Measurements from ENCODE around the gene TTLL11.
"Not testable (repeated sequence)": the region's sequence is repeated elsewhere in the genome, so short reads cannot be mapped to it uniquely, and the experiment has no call there.

Gene TTLL11

DNA sequence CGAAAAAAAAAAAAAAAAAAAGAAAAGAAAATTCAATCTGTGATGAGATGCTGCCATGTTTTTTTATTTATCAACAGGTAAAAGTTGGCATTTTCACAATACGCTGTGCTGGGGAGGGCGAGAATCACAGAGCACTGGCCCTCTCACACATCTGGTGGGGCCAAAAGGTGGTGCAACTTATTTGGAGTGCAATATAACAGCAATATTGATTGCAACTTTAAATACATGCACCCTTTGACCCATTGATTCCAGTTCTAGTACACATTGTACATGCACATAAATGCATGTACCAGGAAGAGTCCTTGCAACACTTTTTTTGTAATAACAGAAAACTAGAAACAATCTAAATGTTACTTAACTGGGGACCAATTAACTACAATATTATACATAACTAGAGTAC, 282.6 kb downstream of the TTLL11 start:
- in situ Hi-C loops (cut with HindIII; ENCODE audit: low sequenced_read_pairs) = no loop called here

DNA sequence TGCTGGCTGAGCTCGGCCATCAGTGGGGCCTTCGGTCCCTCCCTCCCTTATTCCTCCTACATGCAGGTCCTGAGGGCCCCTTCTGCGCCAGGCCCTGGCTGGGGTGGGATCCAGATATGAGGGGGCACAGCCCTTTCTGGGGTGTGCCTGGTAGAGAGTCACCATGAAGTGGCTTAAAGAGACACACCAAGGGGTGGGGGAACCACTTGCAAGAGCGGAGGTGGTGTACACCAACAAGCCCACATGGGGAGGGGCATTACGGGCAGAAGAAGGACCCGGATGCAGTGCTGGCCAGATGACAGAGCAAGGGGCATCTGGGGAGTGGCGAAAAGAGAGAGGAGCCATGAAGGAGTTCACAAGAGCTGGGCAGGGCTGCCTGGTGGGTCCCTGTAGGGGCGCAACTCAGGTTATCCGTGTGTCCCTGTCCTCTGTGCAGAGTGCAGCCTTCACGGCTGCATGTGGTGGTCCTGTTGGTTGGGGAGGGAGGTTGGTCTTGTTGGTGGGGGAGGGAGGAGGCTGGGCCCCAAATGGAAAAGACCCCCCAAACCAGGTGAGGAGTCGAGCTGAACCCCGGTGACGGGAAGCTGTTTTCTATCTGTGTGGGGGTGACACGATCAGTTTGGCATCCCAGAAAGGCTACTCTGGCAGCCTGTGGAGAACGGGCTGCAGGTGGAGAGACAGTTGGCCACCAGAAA, 283.6 kb downstream of the TTLL11 start:
- in situ Hi-C loops (cut with HindIII; ENCODE audit: low sequenced_read_pairs) = no loop called here

DNA sequence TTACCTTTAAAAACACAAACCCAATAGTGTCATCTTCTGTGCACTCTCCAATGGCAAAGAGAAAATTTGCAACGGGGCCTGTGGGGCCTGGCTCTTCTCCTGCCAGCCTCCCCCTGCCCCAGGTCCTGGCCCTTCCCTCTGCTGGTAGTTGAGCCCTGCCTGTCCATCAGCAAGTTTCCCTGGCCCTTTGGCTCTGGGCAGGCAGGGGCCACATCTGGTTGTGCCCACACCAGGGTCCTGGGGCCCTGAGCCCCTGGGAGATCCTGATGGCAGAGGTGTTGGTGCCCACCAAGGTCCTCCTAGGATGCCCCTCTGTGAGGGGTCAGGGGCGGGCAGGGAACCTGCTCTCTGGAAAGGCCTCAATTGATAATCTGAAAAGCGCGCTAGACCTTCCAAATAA, 284.3 kb downstream of the TTLL11 start:
- in situ Hi-C loops (cut with HindIII; ENCODE audit: low sequenced_read_pairs) = no loop called here

DNA sequence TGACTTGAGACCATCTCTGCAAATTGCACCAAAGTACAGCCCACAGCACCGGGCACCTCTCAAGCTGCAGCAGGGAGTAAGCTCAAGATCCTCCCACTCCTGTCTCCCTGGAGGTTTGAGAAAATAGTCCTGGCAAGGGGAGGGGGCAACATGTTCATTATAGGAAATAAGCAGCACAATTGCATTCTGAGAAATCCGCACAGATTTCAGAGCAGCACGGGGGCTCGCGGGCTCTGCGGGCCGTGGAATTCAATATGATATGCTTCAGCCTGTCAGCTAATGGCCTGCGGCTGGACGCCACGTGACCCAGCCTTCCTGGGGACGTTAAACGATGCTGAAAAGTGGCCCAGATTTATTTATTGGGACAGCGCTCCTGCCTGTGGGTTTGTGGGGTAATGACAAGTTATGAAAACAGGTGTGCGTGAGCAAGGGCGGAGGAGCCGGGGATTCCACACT, 285.3 kb downstream of the TTLL11 start:
- in situ Hi-C loops (cut with HindIII; ENCODE audit: low sequenced_read_pairs) = no loop called here

DNA sequence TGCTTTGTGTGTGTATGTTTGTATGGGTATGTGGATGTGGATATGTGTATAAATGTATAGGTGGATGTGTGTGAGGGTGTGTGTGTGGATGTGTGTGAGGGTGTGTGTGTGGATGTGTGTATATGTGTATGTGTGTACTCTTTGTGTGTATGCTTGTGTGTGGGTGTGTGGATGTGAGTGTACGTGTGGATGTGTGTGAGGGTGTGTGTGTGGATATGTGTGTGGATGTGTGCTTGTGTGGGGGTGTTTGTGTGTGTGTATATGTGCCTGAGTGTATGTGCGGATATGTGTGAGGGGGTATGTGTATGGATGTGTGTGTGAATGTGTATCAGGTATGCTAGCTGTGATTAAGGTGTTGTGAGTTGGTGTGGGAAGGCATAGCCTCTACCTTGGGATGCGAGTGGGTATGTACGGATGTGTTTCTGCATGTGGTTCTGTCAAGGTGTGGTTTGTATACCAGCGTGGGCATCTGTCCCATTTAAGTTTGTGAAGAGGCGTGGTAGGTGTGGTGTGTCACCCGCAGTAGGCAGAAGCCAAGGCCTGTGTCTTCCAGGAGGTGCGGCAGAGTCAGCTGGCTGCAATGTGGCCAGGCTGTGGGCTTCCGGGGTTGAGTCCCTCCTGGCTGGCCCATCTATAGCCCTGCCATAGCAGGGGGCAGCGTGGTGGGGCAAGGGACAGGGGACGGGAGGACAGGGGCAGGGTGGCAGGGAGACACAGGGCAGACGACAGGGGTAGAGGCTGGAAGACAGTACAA, 285.9 kb downstream of the TTLL11 start:
- in situ Hi-C loops (cut with HindIII; ENCODE audit: low sequenced_read_pairs) = no loop called here

DNA sequence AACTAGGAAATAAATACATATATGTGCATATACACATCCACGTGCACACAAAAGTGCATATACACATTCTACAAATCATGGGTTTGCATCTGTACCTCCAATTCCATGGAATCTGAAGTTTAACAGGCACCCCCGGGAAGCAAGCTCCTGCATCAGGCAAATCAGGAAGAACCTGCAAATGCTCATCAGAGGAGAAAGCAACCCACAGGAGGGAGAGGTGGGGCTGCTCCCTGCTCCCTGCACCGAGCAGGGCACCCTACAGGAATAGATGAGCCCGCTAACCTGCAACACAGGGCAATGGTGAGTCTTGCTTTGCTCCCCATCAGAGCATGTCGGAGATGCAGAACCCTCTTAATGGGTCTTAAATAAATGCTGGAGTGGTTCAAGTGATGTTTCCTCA, 290.4 kb downstream of the TTLL11 start:
- in situ Hi-C loops (cut with HindIII; ENCODE audit: low sequenced_read_pairs) = no loop called here

DNA sequence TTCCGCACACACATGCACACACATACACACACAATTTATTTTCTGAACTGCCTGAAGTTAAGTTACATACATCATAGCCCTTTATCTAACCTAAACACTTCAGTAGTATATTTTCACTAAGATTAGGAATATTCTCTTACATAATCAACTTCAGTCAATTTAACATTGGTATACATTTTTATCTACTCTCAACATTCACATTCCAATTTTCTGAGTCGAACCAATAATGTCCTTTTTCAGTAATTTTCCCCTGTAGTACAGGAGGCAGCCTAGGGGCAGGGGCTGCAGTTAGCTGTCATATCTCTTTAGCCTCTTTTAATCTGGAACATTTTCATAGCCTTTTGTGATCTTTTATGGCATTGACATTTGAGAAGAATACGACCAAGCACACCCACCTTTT, 291.5 kb downstream of the TTLL11 start:
- in situ Hi-C loops (cut with HindIII; ENCODE audit: low sequenced_read_pairs) = no loop called here

DNA sequence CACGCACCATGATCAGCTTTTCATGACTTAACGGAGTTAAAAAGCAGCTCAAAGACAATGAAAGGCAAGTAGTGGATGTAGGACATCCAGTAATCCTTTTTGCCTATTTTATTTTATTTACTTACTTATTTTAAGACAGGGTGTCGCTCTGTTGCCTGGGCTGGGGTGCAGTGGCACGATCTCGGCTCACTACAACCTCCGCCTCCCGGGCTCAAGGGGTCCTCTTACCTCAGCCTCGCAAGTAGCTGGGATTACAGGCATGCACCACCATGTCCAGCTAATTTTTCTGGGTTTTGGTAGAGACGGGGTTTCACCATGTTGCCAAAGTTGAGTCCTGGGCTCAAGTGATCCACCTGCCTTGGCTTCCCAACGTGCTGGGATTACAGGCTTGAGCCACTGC, 292.7 kb downstream of the TTLL11 start:
- in situ Hi-C loops (cut with HindIII; ENCODE audit: low sequenced_read_pairs) = no loop called here

DNA sequence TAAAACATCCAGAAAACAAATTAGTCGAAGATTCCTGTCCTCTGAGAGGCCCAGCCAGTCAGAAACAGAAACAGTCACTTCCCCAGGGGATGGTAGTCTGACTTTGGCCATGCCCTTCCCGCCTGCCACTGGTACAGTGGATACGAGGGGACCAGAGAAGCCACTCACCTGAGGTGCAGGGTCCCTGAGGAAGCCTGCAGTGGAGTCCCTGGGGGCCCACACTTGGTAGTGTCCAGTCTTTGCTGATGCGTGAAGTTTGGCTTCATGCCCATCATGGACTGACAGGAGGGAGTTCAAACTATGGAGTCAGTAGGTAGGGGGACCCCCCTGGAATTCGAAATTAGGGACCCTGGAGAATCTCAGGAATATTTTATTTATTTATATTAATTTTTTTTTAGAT, 294.2 kb downstream of the TTLL11 start:
- in situ Hi-C loops (cut with HindIII; ENCODE audit: low sequenced_read_pairs) = no loop called here

DNA sequence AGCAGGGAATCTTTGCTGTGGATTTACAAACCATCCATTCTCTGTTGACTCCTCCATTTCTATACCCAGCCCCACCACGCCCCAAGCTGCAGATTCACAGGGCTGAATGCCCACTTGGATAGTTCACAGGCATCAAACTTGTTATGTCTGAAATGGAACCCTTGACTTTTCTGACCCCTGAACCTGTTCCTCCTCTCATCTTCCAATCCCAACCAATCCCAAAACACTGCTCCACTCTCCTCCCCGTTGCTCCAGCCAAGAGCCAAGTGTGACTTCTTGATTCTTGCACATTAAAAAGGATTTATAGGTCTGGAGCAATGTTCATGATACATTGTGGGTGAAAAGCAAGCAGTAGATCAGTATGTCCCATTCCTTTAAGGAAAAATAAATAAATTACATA, 296.0 kb downstream of the TTLL11 start:
- in situ Hi-C loops (cut with HindIII; ENCODE audit: low sequenced_read_pairs) = no loop called here

DNA sequence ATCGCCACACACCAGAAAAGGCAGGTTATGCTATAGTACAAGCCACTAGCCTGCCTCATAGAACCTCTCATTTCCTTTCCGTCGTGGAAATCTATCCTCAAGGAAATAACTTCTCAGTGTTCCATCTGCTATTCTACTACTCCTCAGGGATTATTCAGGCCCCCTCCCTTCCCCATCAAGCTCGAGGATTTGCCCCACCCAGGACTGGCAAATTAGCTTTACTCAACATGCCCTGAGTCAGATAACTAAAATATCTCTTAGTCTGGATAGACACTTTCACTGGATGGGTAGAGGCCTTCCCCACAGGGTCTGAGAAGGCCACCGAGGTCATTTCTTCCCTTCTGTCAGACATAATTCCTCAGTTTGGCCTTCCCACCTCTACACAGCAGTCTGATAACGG, 298.8 kb downstream of the TTLL11 start:
- in situ Hi-C loops (cut with HindIII; ENCODE audit: low sequenced_read_pairs) = not testable (repeated sequence)

DNA sequence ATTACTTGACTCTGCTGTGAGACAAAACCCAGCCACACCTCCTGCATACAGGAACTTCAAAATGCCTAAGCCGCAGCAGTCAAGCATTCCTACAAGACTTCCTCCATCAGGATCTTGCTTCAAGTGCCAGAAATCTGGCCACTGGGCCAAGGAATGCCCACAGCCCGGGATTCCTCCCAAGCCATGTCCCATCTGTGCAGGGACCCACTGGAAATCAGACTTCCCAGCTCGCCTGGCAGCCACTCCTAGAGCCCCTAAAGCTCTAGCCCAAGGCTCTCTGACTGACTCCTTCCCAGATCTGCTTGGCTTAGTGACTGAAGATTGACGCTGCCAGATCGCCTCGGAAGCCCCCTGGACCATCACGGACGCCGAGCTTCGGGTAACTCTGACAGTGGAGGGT, 300.6 kb downstream of the TTLL11 start:
- in situ Hi-C loops (cut with HindIII; ENCODE audit: low sequenced_read_pairs) = not testable (repeated sequence)

DNA sequence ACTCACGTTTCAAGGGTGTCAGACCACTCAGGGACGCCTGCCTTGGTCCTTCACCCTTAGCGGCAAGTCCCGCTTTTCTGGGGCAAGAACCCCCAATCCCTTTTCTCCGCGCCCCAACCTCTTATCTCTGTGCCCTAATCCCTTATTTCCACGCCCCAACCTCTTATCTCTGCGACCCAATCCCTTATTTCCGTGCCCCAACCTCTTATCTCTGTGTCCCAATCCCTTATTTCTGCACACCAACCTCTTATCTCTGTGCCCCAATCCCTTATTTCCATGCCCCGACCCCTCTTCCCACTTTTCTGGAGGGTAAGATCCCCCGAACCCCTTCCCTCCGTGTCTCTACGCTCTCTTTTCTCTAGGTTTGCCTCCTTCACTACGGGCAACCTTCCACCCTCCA, 302.3 kb downstream of the TTLL11 start:
- in situ Hi-C loops (cut with HindIII; ENCODE audit: low sequenced_read_pairs) = no loop called here

DNA sequence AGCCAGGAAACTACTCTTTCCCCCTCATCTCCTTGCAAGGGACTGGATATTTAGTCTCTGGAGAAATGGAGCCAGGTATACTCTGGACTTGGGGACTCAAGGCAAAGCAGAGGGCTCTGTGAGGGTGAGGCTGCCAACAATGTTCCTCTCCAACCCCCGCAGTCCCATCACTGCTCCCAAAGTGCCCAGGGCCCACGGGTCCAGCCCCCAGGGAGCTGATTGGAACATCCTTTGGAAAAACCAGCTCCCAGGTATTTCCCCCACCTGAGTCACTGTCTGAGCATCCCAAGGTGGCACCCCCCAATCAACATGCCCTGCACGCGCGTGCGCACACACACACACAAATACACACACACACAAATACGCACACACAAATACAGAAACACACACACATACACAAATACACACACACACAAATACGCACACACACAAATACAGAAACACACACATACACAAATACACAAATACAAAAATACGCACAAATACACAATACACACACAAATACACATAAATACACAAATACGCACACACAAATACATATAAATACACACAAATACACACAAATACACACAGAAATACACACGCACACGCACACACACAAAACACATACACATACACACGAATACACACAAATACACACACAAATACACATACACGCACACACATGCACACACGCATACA, 304.3 kb downstream of the TTLL11 start:
- in situ Hi-C loops (cut with HindIII; ENCODE audit: low sequenced_read_pairs) = no loop called here

DNA sequence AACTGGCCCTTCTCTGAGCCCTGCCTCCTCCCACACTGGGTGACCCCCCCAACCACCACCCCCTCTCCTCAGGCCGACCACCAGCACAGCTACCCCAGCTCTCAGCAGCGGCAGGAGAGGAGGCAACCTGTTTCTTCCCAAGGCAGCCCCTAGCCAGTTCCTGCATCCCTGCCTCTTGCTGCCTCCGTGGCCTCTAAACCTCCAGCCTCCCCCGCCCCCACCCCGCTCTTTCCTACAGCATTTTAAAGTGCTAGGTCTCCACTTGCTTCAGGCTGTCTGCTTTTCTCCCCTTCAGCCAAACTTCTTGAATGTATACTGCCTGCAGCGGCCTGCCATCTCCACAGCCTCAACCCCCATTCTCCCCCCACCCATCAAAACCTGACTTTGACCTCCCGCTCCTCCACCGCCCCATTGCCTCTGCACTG, 306.1 kb downstream of the TTLL11 start:
- in situ Hi-C loops (cut with HindIII; ENCODE audit: low sequenced_read_pairs) = no loop called here

DNA sequence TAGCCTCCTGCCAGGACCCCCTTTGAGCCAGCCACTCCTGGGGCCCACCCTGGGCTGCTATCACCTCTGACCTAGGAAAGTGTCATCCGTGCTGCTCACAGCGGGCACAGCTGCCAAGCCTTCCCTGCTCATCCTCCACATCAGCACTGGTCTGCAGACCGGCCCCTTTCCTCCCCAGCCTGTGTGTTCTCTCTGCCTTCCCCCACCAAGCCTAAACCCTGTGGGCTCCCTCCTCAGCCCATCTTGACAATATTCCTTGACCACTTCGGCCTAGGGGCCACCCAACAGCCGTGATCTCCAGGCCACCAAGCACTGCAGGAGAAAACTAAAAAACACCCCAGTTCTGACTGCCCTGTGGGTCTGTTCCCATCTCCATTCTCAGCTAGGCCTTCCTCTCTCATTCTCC, 306.6 kb downstream of the TTLL11 start:
- in situ Hi-C loops (cut with HindIII; ENCODE audit: low sequenced_read_pairs) = no loop called here

DNA sequence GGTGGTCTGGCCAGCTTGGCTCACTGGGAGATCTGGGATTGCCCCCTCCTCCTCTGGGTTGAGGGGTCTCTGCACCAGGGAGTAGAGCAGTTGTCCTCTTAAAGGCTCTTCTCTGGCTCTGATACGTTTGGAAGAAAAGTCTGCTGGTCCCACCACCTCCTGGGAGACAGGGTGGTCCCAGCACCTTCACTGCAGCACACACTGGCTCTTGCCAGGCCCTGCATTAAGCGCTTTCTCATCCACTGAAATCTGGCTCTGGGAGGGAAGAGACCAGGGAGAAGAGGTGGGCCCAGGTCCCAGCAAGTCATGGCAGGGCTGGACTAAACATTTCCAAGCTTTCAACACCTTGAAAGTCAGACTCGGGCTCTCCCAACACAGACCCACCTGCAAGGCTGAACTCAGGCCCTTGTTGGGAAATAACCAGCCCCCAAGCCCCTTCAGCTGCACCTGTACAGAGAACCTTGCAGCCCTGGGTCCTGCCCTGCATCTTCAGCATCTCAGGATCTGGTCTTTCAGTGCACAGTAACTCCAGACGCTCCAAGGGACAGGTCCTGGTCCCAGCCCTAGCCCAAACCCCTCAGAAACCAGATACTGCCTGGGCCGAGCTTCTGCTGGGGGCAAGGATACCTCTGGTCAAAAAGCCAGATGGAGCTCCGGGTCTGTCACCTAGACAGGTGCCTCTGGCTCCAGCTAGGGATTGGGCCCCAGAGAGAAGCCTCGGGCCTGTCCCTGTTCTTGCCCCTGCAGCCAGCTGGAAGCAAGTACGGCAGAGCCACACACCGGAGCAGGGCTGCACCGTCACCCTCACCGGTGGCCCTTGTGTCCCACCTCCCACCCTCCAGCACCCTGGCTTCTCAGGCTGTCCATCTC, 307.2 kb downstream of the TTLL11 start:
- in situ Hi-C loops (cut with HindIII; ENCODE audit: low sequenced_read_pairs) = no loop called here

DNA sequence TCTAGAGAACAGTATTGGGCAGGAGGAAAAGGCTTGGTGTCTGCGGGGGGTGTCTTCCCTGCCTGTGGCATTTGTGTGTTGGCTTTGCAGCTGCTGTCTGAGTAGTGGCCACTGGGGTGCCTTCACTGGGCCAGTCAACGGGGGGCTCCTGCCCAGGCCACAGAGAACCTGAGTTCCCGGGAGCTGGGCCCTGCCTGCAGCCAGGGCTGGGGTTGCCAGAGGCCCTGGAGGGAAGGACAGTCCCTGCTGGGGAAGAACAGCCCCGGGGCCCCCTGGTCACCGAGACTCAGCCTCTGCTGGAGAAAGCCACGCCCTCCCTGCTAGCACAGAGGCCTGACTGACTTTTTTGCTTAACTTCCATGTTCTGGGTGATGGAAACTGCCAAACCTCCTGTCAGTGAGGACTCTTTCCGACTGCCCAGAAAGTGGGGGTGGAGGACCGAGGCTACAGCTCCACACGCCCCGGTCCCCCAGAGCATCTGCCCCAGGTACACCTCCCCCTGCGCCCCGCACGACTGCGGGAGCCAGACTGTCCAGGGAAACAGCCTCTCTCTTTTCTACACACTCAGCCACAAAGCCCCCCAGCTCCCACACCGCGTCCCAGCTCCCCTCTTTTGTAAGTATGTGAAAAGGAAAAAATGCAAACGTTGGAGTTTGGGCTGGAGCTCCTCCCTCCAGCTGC, 308.2 kb downstream of the TTLL11 start:
- in situ Hi-C loops (cut with HindIII; ENCODE audit: low sequenced_read_pairs) = no loop called here

DNA sequence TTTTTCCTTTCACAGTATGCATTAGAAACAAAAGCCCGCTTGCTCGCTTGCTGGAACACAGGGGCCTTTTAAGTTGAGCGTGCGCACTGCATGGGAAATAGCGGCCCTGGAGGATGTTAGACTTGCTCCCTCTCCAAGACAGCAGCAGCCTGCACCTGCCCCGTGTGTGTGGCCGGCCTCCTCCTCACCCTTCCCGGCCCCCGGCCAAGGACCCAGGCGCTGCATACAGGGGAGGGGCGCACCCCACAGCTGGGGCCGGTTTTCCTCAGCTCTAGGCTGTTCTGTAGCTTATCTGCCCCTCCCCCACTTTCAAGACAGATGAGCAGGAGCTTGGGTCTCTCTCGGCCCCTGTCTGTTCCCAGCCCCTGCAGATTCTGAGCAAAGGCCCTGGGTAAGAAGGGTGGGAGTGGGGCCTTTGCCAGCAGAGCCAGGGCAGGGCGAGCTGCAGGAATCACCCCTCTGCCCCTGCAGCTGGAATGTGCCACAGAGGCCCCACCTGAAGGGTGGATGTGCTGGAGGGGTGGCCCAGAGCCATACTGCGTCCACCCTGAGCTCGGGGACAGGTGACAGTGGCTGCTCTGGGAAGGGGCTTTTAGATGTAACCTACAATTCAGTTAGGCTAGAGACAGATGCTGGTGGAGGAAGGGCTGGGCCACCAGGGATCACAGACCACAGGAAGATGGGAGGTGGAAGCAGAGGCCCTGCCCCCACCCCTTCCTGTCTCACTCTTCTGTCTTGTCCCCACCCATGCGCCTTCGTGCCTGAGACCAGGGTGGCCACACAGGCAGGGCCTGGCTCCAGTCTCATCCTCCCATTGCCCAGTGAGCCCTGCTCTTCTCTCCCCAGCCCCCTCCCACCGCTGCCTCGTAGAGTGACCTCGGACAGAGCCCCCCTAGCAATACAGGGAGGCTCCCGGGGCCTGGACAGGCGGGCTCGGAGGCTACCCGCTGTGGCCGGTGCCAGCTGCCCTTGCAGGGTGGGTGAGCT, 309.3 kb downstream of the TTLL11 start:
- in situ Hi-C loops (cut with HindIII; ENCODE audit: low sequenced_read_pairs) = no loop called here
